ENCODE data around the gene NECTIN1. TPM values are rescaled to one million over a fixed set of nuclear protein-coding genes. Genes with fewer than 3 reads are reported as not detected.

The NECTIN1 gene
- total RNA-seq, 3 donors from 2014 or later = 19.6 to 48.9 (median 45.1) TPM

DNA sequence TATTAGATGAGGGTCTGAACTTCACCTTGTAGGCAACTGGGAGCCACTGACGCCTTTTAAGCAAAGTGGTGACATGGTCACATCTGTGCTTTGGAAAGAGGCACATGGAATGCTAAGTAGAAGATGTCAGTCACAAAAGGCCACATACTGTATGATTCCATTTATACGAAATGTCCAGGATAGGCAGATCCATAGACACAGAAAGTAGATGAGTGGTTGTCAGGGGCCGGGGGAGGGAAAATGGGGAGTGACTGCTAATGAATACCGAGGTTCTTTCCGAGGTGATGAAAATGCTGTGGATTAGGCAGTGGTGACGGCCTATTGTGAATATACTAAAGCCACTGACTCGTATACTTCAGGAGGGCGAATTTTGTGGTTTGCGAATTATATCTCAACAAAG lies 20.6 kb downstream of the NECTIN1 start:
- TF ChIP-seq CTCF (IDR thresholded peaks at IDR 0.05) = no peak
- Histone ChIP-seq H3K9me3 (no peaks in the 10 kb centered on the region), H3K4me1 (ENCODE audit: low read depth) (no peaks in the 10 kb centered on the region), H3K4me3 (no peak overlapping the region), H3K36me3 (ENCODE audit: low read depth) (no peaks in the 10 kb centered on the region)
- no peak for DNase-seq
- ATAC-seq = no peak
- intact Hi-C loops (cut with DNase I, micrococcal nuclease) = no loop called here

GRCh38 chr11:119706887-119707286 lies 22.1 kb downstream of the NECTIN1 start:
- DNase-seq = no peak
- no peak for TF ChIP-seq CTCF (IDR thresholded peaks at IDR 0.05)
- Histone ChIP-seq H3K9me3 (no peaks in the 10 kb centered on the region), H3K36me3 (ENCODE audit: low read depth) (no peaks in the 10 kb centered on the region), H3K4me3 (no peak overlapping the region), H3K4me1 (ENCODE audit: low read depth) (peaks cover 5% of the 10 kb centered on the region)
- peak; percentile 6 for ATAC-seq
- intact Hi-C loops (cut with DNase I, micrococcal nuclease) = no loop called here

DNA sequence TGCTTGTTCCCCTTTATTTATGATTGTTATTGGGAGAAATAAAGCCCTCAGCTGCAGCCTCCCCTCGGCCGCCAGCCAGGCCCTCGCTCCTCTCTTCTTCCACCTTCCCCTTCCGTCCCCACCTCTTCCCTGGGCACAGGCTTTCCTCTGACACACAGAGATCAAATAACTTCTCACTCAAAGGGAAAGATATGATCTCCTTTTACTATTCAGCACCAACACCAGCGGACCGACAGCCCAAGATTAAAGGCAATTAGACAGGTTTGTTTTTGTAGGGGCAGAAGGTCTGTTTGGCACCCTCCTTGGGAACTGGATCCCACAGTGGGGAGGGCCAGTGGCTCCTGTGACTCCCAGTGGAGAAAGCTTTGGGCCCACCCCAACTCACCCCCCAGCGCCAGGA lies 23.0 kb downstream of the NECTIN1 start:
- TF ChIP-seq CTCF (IDR thresholded peaks at IDR 0.05) = no peak
- ATAC-seq (no peak), DNase-seq (no peak)
- no peaks in the 10 kb centered on the region for H3K36me3 ChIP-seq (ENCODE audit: low read depth)
- no peaks in the 10 kb centered on the region for H3K9me3 ChIP-seq
- intact Hi-C loops (cut with DNase I, micrococcal nuclease) = no loop called here
- peaks cover 5% of the 10 kb centered on the region for H3K4me1 ChIP-seq (ENCODE audit: low read depth)
- no peak overlapping the region for H3K4me3 ChIP-seq

GRCh38 chr11:119705362-119705761 lies 23.6 kb downstream of the NECTIN1 start:
- H3K36me3 ChIP-seq (ENCODE audit: low read depth) = no peaks in the 10 kb centered on the region
- no peak for ATAC-seq
- H3K9me3 ChIP-seq = no peaks in the 10 kb centered on the region
- H3K4me3 ChIP-seq = no peak overlapping the region
- no peak for DNase-seq
- TF ChIP-seq CTCF (IDR thresholded peaks at IDR 0.05) = no peak
- H3K4me1 ChIP-seq (ENCODE audit: low read depth) = peaks cover 5% of the 10 kb centered on the region
- intact Hi-C loops (cut with DNase I, micrococcal nuclease) = no loop called here

DNA sequence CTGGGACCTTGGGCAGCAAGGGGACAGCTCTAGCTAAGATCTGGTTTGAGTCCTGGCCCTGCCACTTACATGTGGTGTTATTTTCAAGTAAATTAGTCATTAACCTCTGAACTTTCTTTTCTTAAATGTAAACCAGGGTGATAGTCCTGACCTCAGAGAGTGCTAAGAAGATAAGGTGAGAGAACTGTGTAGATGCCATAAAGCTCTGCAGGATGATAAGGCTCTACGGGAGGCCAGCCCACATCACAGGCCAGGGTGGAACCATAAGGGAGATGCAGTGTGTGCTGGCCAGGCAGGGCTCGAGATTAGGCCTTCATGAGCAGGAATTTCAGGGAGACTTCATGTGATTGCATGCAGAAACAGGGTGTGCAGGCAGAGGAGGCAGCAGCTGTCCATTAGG lies 24.2 kb downstream of the NECTIN1 start:
- intact Hi-C loops (cut with DNase I, micrococcal nuclease) = no loop called here
- DNase-seq = no peak
- H3K4me1 ChIP-seq (ENCODE audit: low read depth) = peaks cover 10% of the 10 kb centered on the region
- peak; percentile 45 for ATAC-seq
- TF ChIP-seq CTCF (IDR thresholded peaks at IDR 0.05) = no peak
- no peaks in the 10 kb centered on the region for H3K36me3 ChIP-seq (ENCODE audit: low read depth)
- no peak overlapping the region for H3K4me3 ChIP-seq
- H3K9me3 ChIP-seq = no peaks in the 10 kb centered on the region
